Peyer's patch (tissue), 4 donors: ENCODE data around the gene ETV4.

Experiments
- CTCF ChIP-seq, 6 experiments: fragments of 450-650 bp in 4 of 6; fragments of 200-600 bp in 2 of 6; sonication (generic) in 1 of 6; IDR thresholded peaks; one replicate each; pipeline ENCODE4 v1.5.1; 2017 to 2019; ENCODE audit warnings: antibody characterized with exemption in 6 of 6, mild to moderate bottlenecking in 3 of 6, moderate library complexity in 1 of 6
- POLR2A ChIP-seq, 2 donors: fragments of 450-650 bp; IDR thresholded peaks; one replicate each; pipeline ENCODE4 v1.5.1; 2017; ENCODE audit warnings: antibody characterized with exemption in 2 of 2, mild to moderate bottlenecking in 2 of 2, moderate library complexity in 2 of 2

- no peak for TF ChIP-seq POLR2A (IDR thresholded peaks at IDR 0.05)
- no peak for TF ChIP-seq CTCF (IDR thresholded peaks at IDR 0.05)
Observed at GRCh38 chr17:43578404-43578698, 32.2 kb upstream of the ETV4 start.
